CD4-positive, alpha-beta T cell treated with Interleukin-15 for 4 hours (primary cell): ENCODE measurements around the gene TARM1.
A peak's percentile ranks its signal among the peaks of the same experiment; 100 is the strongest.

Source experiments
- DNase-seq: peaks from one replicate; pipeline ENCODE4 v3.0.0-alpha.2; 2020; ENCODE audit warnings: low spot score

Gene TARM1

GRCh38 chr19:54081032-54081431, at the start of gene TARM1:
Gene TARM1 (minus strand): TSS chr19:54081365. CDS start chr19:54081340, 25 bp downstream.
- no peak for DNase-seq

- no peak for DNase-seq
These were observed 48.4 kb upstream of the TARM1 start for GRCh38 chr19:54129617-54129996.

DNA sequence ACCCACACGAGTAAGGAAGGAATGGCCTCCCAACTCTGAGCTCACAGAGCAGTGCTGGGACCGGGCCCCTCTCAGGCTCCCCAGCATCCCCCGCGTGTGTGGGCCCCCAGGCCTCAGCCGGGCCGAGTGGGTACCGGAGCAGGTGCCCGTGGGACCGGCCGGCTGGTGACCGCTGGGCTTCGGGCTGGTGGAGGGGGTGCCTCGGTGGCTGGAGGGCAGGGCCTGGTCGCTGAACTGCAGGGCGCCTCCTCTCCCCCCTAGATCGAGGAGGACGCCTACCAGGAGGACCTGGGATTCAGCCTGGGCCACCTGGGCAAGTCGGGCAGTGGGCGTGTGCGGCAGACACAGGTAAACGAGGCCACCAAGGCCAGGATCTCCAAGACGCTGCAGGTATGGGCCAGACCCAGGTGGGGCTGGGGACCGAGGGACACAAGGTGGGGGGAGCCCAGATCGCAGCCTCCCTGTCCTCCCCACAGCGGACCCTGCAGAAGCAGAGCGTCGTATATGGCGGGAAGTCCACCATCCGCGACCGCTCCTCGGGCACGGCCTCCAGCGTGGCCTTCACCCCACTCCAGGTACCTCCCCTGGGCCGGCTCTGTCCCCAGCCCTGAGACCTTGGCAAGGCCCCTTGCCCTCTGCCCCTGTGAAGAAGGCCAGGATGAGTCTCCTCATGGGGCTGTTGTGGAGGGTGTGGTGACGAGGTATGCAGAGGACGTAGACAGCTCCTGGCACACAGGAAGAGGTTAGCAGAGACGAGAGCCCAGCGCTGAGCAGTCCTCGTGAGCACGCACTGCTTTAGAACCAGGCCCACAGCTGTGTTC, 47.8 kb upstream of the TARM1 start:
- no peak for DNase-seq

- no peak for DNase-seq
These were observed 47.2 kb upstream of the TARM1 start for GRCh38 chr19:54128441-54128725.

- no peak for DNase-seq
These were observed 46.7 kb upstream of the TARM1 start for GRCh38 chr19:54127688-54128440.

- no peak for DNase-seq
These were observed 44.5 kb upstream of the TARM1 start for GRCh38 chr19:54125713-54126112.

DNA sequence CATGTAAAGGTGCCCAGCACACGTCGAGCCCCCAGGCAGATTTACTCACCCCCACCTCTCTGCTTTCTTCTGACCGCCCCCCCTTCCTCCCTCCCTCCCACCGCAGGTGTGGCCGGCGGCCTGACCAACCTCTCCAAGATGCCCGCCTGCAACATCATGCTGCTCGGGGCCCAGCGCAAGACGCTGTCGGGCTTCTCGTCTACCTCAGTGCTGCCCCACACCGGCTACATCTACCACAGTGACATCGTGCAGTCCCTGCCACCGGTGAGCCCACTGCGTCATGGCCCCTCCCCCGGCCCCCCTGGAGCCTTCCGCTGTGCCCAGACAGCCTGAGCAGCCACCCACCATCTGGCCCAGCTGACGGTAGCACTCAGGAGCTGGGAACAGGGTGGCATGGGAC, 43.2 kb upstream of the TARM1 start:
- no peak for DNase-seq

- DNase-seq: no peak
These were observed 42.5 kb upstream of the TARM1 start for GRCh38 chr19:54123682-54124081.

DNA sequence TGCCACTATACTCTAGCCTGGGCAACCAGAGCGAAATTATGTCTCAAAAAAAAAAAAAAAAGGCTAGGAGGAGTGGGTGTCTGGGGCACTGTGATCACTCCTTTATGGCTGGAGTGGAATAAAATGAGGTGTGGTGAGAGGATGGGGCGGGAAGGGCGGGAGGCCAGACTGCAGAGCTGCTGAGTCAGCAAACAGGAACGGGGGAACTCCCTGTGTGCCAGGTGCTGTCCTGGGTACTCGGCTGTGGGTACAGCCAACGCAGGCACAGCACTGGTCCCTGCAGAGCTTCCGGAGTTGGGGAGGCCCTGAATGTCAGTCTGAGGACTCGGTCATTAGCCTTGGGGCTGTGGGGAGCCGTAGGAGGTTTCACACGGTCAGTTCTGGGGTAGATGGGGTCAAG, 40.1 kb upstream of the TARM1 start:
- DNase-seq: no peak

GRCh38 chr19:54115109-54116063, 34.2 kb upstream of the TARM1 start, which contains the start of the genes PRPF31 and TFPT:
Gene PRPF31 (plus strand): TSS chr19:54115754. CDS start chr19:54118279, 2,525 bp downstream.
Gene TFPT (minus strand): TSS chr19:54115657. CDS start chr19:54115269, 388 bp downstream.
- DNase-seq: peak; percentile 96

DNA sequence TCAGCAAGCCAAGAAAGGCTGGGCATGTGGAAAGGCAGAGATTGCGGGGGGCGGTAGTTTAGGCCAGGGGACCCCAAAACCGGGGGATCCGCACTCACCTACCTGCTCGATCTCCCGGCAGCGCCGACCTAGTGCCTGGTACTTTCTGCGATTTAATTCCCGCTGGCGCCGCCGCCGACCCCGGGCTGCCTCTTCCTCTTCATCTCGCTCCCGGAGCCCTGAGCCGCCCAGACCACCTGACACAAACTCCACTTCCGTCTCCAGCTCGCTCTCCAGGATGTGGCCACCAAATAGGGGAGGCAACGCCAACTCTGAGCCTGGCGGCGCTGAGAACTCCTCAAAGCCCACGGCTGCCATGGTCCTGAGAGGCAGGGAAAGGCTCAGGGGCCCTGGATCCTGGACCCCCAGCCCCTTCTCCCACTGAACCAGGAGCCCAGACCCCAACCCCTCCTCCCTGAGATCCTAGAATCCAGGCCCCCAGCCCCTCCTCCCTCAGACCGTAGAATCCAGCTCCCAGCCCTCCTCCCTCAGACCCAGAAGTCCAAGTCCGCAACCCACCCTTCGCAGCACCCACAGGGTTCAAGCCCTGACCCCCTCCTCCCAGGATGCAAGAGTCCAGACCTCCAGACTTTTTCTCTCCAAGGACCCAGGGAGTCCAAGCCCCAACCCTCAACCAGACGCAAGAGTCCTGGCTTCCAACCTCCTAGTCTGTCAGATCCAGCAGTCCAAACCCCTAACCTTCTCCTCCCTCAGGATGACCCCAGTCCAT, 33.4 kb upstream of the TARM1 start:
- DNase-seq: peak; percentile 47

DNA sequence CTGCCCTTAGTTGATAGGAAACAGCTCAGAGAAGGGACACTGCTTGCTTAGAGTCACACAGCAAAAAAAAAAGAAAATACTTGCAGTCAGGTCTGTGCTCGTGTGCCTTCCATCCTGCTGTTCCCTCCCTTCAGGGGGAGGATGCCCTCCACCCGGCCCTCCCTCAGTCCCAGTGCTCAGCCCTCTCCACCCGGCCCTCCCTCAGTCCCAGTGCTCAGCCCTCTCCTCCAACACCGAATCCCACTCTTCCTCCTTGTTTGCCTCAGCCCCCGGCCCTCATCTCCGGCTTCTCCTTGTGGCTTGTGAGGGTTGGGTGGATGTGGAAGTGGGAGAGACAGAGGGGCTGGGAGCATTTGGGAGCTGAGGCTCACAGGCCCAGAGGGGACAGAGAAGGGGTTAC, 28.5 kb upstream of the TARM1 start:
- DNase-seq: no peak

DNA sequence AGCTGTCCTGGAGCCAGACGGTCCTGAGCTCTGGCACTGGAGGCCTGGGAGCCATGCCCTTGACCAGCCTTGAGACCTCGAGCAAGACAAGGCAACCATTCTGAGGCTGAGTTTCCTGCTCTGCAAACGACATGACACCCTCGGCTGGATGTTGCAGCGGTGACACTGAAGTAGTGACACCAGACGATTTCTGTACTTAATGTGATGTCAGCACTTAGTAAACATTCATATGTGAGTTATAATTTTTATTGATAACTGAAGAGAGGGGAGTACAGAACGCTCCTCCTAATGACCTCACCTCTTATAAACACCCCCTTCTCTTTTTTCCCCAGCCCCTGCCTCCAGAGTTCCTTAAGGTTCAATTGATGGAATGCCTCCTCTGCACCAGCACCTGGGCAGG, 27.3 kb upstream of the TARM1 start:
- DNase-seq: no peak

DNA sequence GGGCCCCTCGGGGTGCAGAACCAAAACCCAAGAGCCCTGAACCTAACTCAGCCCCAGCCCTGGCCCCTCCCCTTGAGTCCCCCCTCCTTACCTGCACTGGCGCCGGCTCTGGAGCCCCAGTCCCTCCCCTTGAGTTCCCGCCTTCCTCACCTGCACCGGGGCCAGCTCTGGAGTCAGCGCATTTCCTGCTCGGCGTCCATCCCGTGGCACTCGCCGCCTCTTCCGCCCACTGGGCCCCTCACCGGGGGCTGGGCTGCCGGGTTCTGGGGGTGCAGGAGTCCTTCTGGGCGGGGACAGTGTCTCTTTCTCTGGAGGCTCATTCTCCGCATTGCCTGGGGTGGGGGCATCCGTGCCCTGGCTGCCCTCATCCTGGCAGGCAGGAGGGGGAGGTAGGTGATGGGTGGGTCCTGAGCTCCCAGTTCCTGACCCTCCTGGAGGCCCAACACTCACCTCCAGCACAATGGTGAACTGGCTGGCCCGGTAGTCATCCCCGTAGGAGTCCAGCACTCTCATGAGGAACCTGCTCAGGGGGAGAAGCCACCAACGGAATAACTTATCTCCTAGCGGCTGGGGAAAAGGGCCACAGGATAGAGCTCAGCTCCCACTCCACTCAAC, 26.8 kb upstream of the TARM1 start:
- DNase-seq: no peak

DNA sequence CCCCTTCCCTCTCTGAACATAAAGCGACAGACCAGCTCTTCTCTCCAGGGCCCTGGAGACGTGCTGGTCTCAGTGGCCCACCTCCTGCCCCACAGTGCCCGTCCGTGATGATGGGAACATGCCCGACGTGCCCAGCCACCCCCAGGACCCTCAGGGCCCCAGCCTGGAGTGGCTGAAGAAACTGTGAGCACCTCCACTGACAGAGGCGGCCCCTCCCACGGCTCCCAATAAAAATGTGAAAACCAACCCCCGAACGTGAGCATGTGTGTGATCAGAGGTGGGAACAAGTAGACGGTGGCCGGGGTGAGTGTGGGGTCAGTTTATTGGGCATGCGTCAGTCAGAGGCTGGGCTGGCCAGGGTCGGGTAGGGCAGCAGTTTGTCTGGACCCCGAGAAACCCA, 25.6 kb upstream of the TARM1 start:
- DNase-seq: no peak

DNA sequence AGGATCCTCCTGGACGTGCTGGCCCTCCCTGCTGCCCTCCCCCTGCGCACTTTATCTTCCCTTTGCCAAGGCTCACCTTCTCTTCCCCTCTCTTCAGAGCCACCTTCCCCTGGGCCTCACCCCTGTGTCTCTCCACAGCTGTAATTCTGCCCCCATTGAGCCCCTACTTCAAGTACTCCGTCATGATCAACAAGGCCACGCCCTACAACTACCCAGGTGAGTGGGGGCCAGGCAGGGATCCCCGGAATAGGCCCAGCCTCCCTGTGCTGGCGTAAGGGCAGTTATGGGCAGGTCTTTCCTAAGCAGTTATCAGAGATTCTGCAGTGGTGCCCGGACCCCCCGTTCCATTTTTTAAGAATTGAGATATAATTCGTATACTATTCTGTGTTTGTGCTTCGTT, 24.6 kb upstream of the TARM1 start:
- DNase-seq: no peak

DNA sequence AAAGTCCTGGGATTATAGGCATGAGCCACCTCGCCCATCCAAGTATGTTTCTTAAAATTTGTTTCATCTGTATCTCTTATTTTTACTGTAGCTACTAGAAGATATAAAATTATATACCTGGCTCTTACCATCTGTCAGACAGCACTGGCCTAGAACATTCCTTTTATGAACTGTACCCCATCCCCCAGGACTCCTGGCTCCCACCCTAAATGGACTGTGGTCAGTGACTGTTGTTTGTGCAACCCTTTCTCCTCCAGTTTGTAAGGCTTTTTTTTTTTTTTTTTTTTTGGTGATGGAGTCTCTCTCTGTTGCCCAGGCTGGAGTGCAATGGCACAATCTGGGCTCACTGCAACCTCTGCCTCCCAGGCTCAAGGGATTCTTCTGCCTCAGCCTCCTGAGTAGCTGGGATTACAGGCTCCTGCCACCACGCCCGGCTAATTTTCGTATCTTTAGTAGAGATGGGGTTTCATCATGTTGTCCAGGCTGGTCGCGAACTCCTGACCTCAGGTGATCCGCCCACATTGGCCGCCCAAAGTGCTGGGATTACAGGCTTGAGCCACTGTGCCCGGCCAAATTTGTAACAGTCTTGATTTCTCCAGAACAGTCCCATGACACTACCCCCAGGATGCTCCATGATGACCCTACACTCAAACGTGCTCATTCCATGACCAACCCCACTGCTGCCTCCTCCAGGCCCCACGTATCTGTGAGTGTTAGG, 24.0 kb upstream of the TARM1 start:
- no peak for DNase-seq

DNA sequence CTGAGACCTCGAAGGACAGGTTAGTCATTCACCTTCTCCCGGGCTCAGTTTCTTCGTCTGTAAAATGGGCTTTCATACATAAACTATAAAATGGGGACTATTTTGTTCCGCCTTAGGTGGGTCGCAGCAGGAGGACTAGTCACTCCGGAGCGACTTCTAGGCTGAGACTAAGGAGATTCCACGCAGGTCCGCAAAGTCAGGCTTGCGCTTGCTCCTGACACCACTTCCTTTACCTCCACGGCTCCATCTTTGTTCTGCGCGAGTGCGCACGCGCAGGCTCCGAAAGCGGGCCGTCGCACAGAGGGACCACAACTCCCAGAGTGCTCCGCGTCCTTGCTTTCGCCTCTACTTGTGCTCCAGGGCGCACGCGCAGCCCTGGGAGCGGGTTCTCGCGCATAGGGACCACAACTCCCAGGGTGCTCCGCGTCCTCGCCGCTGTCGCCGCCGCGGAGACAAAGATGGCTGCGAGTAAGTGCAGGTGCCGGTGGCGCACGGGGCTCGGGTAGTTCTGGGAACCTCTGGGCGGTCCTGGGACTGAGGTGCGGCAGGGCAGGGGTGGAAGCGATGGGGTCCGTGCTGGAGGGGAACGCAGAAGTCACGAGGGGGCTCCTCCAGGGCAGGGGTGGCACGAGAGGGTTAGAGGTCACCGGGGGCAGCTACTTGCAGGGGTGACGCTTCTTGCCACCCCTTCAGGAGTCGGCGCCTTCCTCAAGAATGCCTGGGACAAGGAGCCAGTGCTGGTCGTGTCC, 21.4 kb upstream of the TARM1 start, which contains the start of gene NDUFA3:
Gene NDUFA3, plus strand, starts transcription at position 435 of the 749 bp plus-strand sequence. Its CDS starts 24 bp downstream, at position 459.
- DNase-seq: peak; percentile 99

DNA sequence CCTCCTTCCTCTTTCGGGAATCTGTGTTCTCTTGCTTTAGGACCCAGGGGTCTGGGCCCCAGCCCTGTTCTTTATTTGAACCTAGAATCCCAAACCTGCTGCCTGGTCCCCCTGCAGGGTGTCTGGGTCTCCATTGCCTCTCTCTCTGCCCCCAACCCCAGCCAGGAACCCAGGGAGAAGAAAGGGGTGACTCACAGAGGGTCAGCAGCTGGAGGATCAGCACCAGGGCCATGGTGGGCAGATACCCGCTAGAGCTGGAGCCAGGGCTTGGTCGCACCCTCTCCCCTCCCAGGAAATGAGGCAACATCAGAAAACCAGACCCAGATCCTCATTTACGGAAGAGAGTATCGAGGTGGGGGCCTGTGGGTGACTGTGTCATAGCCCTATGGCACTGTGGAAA, 19.4 kb upstream of the TARM1 start, which contains the start of gene OSCAR:
Gene OSCAR, minus strand, starts transcription at position 243 of the 400 bp plus-strand sequence. Its CDS starts 11 bp downstream, at position 232.
- no peak for DNase-seq
